HG03432 (cell line): Measurements from ENCODE around the gene MPO.
A peak's percentile ranks its signal among the peaks of the same experiment; 100 is the strongest.

Experiments
- ATAC-seq: cut with Tn5 transposase; IDR thresholded peaks from one replicate; pipeline ENCODE4 v1.9.1; 2021; ENCODE audit warnings: mild to moderate bottlenecking, moderate library complexity; ENCODE audit not compliant: unreplicated experiment

Gene MPO

DNA sequence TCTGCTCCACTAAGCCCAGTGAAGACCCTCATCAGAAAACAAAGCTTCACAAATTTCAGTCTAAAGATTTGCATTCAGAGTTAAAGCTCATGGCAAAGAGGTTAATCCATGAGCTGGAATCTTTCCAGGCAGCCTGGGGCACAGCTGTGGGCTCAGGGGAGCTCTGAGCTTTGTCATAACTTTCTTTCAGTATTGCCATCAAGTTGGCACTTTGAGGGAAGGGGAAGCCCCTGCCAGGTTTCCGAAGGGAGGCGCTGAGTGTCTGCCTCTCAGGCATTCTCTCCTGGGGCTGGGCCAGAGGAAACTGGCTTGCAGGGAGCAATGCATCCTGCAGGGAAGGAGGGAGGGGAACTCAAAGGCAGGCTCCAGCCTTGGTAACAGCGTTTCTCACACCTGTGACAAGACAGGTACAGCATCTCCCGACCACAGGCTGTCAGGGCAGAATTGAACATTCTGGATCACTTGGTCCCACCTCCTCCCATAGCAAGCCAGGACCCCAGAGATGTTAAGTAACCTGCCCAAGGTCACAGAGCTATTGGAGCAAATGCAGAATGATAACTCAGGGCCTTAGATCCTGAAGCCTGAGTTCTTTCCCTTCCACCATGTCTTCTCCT, 38.5 kb downstream of the MPO start:
- no peak for ATAC-seq

GRCh38 chr17:58239987-58240386, 40.7 kb downstream of the MPO start:
- ATAC-seq = no peak

DNA sequence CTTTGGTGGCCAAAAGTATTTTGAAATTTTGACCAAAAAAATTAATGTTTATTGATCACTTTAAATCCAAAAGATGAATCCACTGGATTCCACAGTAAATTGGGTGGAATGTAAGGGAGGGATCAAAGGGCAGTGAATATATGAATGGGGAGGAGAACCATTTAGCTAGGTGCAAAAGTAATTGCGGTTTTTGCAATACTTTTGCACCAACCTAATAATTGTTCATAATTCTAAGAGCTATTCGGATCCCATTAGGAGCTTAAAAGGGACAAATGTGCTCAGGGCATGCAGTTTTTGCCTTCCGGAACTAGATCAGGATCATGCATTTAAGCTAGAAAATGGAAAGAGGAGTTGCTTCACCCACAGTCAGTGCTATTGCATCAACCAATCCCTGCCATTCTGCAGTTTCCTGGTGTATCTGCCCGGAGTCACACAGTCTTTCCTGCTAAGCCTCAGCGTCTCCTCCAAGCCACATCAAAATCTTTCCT, 42.5 kb downstream of the MPO start, which contains the start of gene LPO:
Gene LPO (plus strand): TSS at position 438 of the 488 bp plus-strand sequence. CDS start 4,396 bp downstream, outside the sequence.
- ATAC-seq = no peak

DNA sequence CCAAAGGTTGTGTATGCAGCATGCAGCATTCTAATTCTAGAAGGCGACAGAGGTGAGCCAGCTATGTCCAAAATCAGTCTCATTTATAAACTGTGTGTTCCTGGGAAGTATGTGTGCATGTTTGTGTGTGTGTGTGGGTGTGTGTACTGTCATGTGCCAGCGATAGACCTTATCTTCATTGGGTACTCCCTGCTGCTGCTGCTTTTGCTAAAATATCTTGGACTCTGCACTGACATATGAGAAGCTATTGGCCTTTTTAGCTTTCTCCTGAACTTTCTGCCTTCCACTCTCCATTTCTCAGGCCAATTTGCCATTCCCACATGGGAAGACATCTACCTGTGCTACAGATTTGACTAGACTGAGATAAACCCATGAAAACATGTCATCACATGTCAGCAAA, 44.3 kb downstream of the MPO start:
- no peak for ATAC-seq

- no peak for ATAC-seq
Observed at GRCh38 chr17:58235821-58236220, 44.9 kb downstream of the MPO start.

GRCh38 chr17:58234512-58234911, 46.2 kb downstream of the MPO start:
- ATAC-seq = no peak

GRCh38 chr17:58233543-58233942, 47.2 kb downstream of the MPO start:
- ATAC-seq = peak; percentile 58

DNA sequence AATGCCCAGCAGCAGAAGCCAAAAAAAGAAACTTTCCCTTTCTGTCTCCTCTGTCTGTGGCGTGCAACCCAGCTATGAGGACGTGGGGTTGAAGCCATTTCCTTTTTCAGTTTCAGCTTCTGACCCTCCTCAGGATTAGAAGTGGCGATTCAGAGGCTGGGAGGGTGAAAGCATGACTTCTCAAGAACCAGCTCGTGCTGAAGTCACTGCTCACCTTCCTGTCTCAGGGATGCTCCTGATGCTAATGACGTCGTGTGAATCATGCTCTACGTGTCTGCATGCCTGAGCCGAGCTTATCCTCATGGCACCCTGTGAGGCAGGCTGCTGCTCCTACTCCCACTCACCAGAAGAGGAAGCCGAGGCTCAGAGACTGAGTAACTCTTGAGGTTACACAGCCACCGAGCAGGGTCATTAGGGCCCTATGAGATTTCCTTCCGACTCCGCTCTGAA, 48.0 kb downstream of the MPO start:
- ATAC-seq = peak; percentile 83

DNA sequence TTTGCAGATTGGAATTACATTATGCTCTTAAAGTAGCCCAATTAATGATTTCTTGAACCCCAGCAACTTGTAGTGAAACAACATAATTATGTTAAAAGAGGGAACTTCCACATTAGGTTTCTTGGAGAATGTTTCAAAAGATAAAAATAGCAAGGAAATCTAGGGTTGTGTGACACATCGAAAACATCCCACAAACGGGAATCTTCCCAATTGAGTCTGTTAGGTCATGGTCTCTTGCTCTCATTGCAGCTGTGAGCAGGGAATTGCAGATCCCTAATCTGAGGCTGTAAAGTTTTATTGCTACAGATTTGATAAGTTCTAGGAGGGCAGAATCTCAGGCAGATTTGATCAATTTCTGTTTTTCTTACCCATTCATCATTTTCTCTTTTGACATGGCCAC, 49.1 kb downstream of the MPO start:
- no peak for ATAC-seq

DNA sequence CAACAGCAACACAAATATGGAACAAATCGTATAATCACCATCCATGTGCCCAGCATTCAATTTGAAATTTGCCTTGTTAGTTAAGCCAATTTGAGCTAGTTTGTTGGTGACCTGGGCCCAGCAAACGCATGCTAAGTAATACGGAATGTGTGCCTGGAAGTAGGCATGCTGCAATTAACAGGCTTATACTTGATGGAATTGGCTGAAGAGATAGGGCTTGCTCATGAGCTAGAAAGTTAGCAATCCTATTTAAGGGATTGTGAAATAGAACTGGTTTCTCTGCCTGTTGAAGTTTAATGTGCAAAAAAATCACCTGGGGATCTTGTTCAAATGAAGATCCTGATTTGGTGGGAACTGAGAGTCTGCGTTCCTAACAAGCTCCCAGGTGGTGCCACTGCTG, 50.9 kb downstream of the MPO start:
- no peak for ATAC-seq

- ATAC-seq = no peak
Observed at GRCh38 chr17:58229384-58229783, 51.4 kb downstream of the MPO start.

GRCh38 chr17:58228679-58229078, 52.1 kb downstream of the MPO start:
- no peak for ATAC-seq

DNA sequence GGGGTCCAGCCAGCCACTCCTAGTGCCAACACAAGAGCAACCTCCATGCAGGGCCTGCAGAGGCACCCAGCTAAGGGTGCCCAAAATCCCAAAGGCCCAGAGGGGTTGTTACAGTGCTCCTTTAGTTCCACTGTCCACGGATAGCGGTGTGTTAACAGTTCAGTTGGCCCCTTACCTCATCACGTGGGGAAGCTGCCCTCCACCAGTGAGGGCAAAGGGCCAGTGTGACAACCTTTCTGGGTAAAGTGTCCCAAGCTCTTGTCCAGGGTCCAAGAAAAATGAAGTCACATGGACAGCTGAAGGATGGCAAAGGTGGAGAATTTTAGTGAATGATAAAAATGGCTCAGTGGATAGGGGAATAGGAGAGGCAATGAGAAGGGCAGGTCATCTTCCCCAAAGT, 53.0 kb downstream of the MPO start:
- ATAC-seq = no peak

GRCh38 chr17:58224315-58224714, 56.4 kb downstream of the MPO start:
- no peak for ATAC-seq
